Bronchial epithelial cell (primary cell): ENCODE measurements around the gene JMJD8. TPM values are rescaled to one million over a fixed set of nuclear protein-coding genes. Genes with fewer than 3 reads are reported as not detected.

Source experiments
- DNase-seq: peaks from one replicate; pipeline ENCODE4 v3.0.0-alpha.2; 2010; ENCODE audit warnings: low read depth
- FAIRE-seq: peaks from 2 replicates; lab custom pipeline; 2011; peaks lifted over from hg19 to GRCh38; lab: Jason Lieb, UNC
- H3K27me3 ChIP-seq: 2 replicates; pipeline ENCODE4 v1.5.1; 2011; ENCODE audit warnings: low read length; ENCODE audit not compliant: control insufficient read depth, insufficient read depth
- H3K36me3 ChIP-seq: 2 replicates; pipeline ENCODE4 v1.5.1; 2011; ENCODE audit warnings: low read length; ENCODE audit not compliant: control insufficient read depth, insufficient read depth
- H3K4me3 ChIP-seq: 2 replicates; pipeline ENCODE4 v1.5.1; 2011; ENCODE audit warnings: mild to moderate bottlenecking, low read depth, low read length, control low read depth
- CTCF ChIP-seq: IDR thresholded peaks from 2 replicates; pipeline ENCODE4 v1.5.1; 2011; ENCODE audit warnings: mild to moderate bottlenecking, moderate library complexity, low read length, control low read depth, inconsistent platforms; ENCODE audit not compliant: insufficient read depth, severe bottlenecking
- total RNA-seq: library from RNA; depleted of rRNA; stranded (reverse); fragments of >200 nt; gene quantifications from 2 replicates; pipeline ENCODE4 v1.2.1, GENCODE V29; 2014

The JMJD8 gene
- total RNA-seq, 1 donor from 2014 or later, result 16.8 TPM

DNA sequence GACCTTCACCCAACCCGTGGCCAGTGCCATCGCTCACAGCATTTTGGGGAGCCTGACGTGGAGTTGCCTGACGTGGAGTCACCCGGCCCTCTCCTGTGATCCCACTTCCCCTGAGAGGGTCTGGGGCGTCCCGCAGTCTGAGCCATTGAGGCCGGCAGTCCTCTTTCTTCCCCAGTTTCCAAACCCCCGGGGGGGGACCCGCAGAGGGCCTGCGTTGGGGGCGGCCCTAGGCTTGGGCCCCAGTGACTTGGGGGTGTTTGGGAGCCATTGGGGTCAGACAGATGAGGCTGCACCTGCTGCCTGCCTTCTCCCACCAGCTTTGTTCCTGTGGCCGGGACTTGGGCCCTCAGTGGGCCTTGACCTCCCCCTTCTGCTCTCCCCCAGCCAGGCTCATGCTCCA lies 14.5 kb downstream of the JMJD8 start:
- FAIRE-seq (no peak), DNase-seq (no peak)
- TF ChIP-seq CTCF, result no peak
- Histone ChIP-seq H3K4me3 (no peak overlapping the region), H3K27me3 (no peaks in the 10 kb centered on the region), H3K36me3 (peaks cover 31% of the 10 kb centered on the region)

GRCh38 chr16:668519-669171 lies 15.5 kb downstream of the JMJD8 start:
- Histone ChIP-seq H3K4me3 (peak overlapping the region; percentile 98), H3K27me3 (no peaks in the 10 kb centered on the region), H3K36me3 (peaks cover 26% of the 10 kb centered on the region)
- no peak for FAIRE-seq
- no peak for DNase-seq
- TF ChIP-seq CTCF, result no peak

DNA sequence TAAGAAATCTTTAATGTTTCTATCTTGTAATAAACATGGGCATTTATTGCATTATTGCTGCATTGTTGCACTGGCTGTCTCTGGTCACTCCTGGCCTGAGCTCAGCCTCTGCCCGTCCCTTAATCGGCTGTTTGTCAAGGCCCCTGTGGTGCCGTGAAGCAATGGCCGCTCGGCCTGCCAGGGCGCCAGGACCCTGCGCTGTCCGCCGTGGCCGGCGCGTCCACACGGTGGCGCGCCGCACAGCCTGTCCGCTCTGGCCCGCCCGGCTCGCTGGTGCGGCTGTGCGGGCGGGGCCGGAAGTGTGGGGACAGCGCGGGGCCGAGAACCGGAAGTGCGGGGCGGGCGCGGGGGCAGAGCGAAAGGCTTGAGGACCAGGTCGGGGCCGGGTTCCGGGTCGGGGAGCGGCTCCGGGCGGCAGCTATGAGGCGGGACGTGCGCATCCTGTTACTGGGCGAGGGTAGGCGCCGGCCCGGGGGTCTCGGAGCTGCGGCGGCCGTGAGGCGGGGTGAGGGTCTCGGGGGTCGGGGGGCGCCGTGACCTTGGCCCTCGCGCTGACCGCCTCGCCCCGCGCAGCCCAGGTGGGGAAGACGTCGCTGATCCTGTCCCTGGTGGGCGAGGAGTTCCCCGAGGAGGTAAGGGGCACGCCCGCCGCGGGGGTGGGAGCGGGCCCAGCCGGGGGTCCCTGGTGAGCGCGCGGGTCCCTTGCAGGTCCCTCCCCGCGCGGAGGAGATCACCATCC lies 16.2 kb downstream of the JMJD8 start, which contains the start of gene RHOT2:
Gene RHOT2, plus strand, starts transcription at position 353 of the 739 bp plus-strand sequence. Its CDS starts 68 bp downstream, at position 421.
- Histone ChIP-seq H3K4me3 (peak within 1 kb of the TSS; percentile 98), H3K27me3 (no peaks in the 10 kb centered on the region), H3K36me3 (peaks cover 27% of the 10 kb centered on the region)
- peak; percentile 65 for DNase-seq
- TF ChIP-seq CTCF, result peak; percentile 73
- no peak for FAIRE-seq

- H3K4me3 ChIP-seq, result no peak overlapping the region
- H3K27me3 ChIP-seq, result no peaks in the 10 kb centered on the region
- no peak for TF ChIP-seq CTCF
- H3K36me3 ChIP-seq, result peaks cover 21% of the 10 kb centered on the region
- DNase-seq (no peak), FAIRE-seq (no peak)
Measured at GRCh38 chr16:667113-667779, 16.9 kb downstream of the JMJD8 start.

DNA sequence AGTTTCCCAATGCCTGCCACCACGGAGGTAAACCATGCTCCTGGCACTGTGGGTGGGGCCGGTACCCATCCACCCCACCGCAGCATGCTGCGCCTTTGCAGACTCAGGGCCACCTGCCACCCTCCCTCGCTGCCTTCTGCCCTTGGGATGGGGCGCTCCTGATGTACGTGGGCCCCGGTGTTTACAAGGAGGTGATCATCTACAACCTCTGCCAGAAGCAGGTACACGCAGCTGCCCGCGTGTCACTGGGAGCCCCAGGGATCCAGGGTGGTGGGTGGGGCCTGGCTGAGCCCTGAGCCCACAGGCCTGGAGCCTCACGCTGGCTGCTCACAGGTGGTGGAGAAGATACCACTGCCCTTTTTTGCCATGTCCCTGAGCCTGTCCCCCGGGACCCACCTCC lies 17.6 kb downstream of the JMJD8 start:
- no peak for TF ChIP-seq CTCF
- FAIRE-seq (no peak), DNase-seq (no peak)
- Histone ChIP-seq H3K36me3 (peaks cover 17% of the 10 kb centered on the region), H3K27me3 (no peaks in the 10 kb centered on the region), H3K4me3 (no peak overlapping the region)
